SK-N-SH treated with all-trans-retinoic acid at 6 μM for 48 hours (cell line): Measurements from ENCODE around the gene METTL5.
"Not testable (repeated sequence)": the region's sequence is repeated elsewhere in the genome, so short reads cannot be mapped to it uniquely, and the experiment has no call there.

Source experiments
- ATAC-seq: fragments of 200-7000 bp; cut with Tn5 transposase; 3 replicates; pipeline ENCODE4 v1.9.1; 2020; ENCODE audit warnings: mild to moderate bottlenecking, moderate library complexity
- ARNTL ChIP-seq: fragments of 450-650 bp; formaldehyde crosslinking; IDR thresholded peaks from 2 replicates; pipeline ENCODE4 v1.5.0; 2020; ENCODE audit warnings: low read depth, mild to moderate bottlenecking, moderate library complexity, borderline replicate concordance
- CREB5 ChIP-seq: fragments of 250-450 bp; sonication (Bioruptor Pico); IDR thresholded peaks from 2 replicates; pipeline ENCODE4 v1.5.1; 2020; ENCODE audit warnings: low read depth, mild to moderate bottlenecking, moderate library complexity
- CSDC2 ChIP-seq: fragments of 250-450 bp; sonication (Bioruptor Pico); IDR thresholded peaks from 2 replicates; pipeline ENCODE4 v1.5.0; 2020; ENCODE audit warnings: mild to moderate bottlenecking, moderate library complexity
- CSRNP3 ChIP-seq: fragments of 250-450 bp; sonication (Bioruptor Pico); IDR thresholded peaks from 2 replicates; pipeline ENCODE4 v1.5.1; 2021; ENCODE audit warnings: mild to moderate bottlenecking, moderate library complexity
- ESRRG ChIP-seq: fragments of 250-450 bp; sonication (Bioruptor Pico); IDR thresholded peaks from 2 replicates; pipeline ENCODE4 v1.6.1; 2021; ENCODE audit warnings: mild to moderate bottlenecking
- GLIS3 ChIP-seq: fragments of 250-450 bp; sonication (Bioruptor Pico); IDR thresholded peaks from 2 replicates; pipeline ENCODE4 v1.5.0; 2020; ENCODE audit warnings: mild to moderate bottlenecking, moderate library complexity
- ISL1 ChIP-seq: fragments of 250-450 bp; sonication (Bioruptor Pico); IDR thresholded peaks from 2 replicates; pipeline ENCODE4 v2.1.2; 2022; ENCODE audit warnings: mild to moderate bottlenecking, moderate library complexity
- OSR1 ChIP-seq: fragments of 250-450 bp; sonication (Bioruptor Pico); IDR thresholded peaks from 2 replicates; pipeline ENCODE4 v1.8.0; 2022; ENCODE audit warnings: moderate library complexity, mild to moderate bottlenecking, inconsistent platforms
- PATZ1 ChIP-seq: fragments of 250-450 bp; sonication (Bioruptor Pico); IDR thresholded peaks from 2 replicates; pipeline ENCODE4 v1.8.0; 2020; ENCODE audit warnings: mild to moderate bottlenecking, moderate library complexity, borderline replicate concordance
- POU6F1 ChIP-seq: fragments of 250-450 bp; sonication (Bioruptor Pico); IDR thresholded peaks from 2 replicates; pipeline ENCODE4 v1.8.0; 2021; ENCODE audit warnings: low read depth, mild to moderate bottlenecking, moderate library complexity, borderline replicate concordance
- PPARA ChIP-seq: fragments of 250-450 bp; sonication (Bioruptor Pico); IDR thresholded peaks from 2 replicates; pipeline ENCODE4 v1.5.0; 2020; ENCODE audit warnings: mild to moderate bottlenecking, borderline replicate concordance
- RARB ChIP-seq: fragments of 250-450 bp; sonication (Bioruptor Pico); IDR thresholded peaks from 2 replicates; pipeline ENCODE4 v1.8.0; 2021; ENCODE audit warnings: mild to moderate bottlenecking, moderate library complexity
- TCF4 ChIP-seq: fragments of 250-450 bp; sonication (Bioruptor Pico); IDR thresholded peaks from 2 replicates; pipeline ENCODE4 v1.8.0; 2021; ENCODE audit warnings: mild to moderate bottlenecking, moderate library complexity, borderline replicate concordance
- TOX ChIP-seq: fragments of 250-450 bp; sonication (Bioruptor Pico); IDR thresholded peaks from 2 replicates; pipeline ENCODE4 v1.8.0; 2021; ENCODE audit warnings: mild to moderate bottlenecking, moderate library complexity, borderline replicate concordance
- TSHZ2 ChIP-seq: fragments of 250-450 bp; sonication (Bioruptor Pico); IDR thresholded peaks from 2 replicates; pipeline ENCODE4 v1.5.0; 2020; ENCODE audit warnings: mild to moderate bottlenecking, moderate library complexity
- ZC3H10 ChIP-seq: fragments of 250-450 bp; sonication (Bioruptor Pico); IDR thresholded peaks from 2 replicates; pipeline ENCODE4 v1.5.1; 2021; ENCODE audit warnings: mild to moderate bottlenecking, moderate library complexity
- ZFP3 ChIP-seq: fragments of 250-450 bp; sonication (Bioruptor Pico); IDR thresholded peaks from 2 replicates; pipeline ENCODE4 v1.5.0; 2020; ENCODE audit warnings: mild to moderate bottlenecking, moderate library complexity
- ZFP30 ChIP-seq: fragments of 450-650 bp; formaldehyde crosslinking; IDR thresholded peaks from 2 replicates; pipeline ENCODE4 v1.5.0; 2022; ENCODE audit warnings: mild to moderate bottlenecking, moderate library complexity
- ZNF70 ChIP-seq: fragments of 450-650 bp; formaldehyde crosslinking; IDR thresholded peaks from 2 replicates; pipeline ENCODE4 v1.5.0; 2020; ENCODE audit warnings: mild to moderate bottlenecking, moderate library complexity
- ZNF8 ChIP-seq: fragments of 450-650 bp; formaldehyde crosslinking; IDR thresholded peaks from 2 replicates; pipeline ENCODE4 v1.5.0; 2020; ENCODE audit warnings: mild to moderate bottlenecking, moderate library complexity

Gene METTL5

GRCh38 chr2:169859423-169859822 is 34.7 kb upstream of the METTL5 start:
- no peak for TF ChIP-seq ZC3H10 (CRISPR knock-in tag)
- TF ChIP-seq ISL1 (CRISPR knock-in tag) = no peak
- no peak for ATAC-seq

- ATAC-seq = not testable (repeated sequence)
These were observed 30.9 kb upstream of the METTL5 start for GRCh38 chr2:169855281-169856258.

- TF ChIP-seq RARB = no peak
- no peak for TF ChIP-seq TSHZ2 (CRISPR knock-in tag)
- no peak for TF ChIP-seq CREB5 (CRISPR knock-in tag)
- TF ChIP-seq PATZ1 (CRISPR knock-in tag) = no peak
- TF ChIP-seq ZNF8 (CRISPR knock-in tag) = no peak
- no peak for TF ChIP-seq TCF4 (CRISPR knock-in tag)
- TF ChIP-seq TOX (CRISPR knock-in tag) = no peak
- TF ChIP-seq CSDC2 = no peak
- no peak for TF ChIP-seq ARNTL (CRISPR knock-in tag)
- TF ChIP-seq ISL1 (CRISPR knock-in tag) = no peak
- TF ChIP-seq ESRRG = no peak
- ATAC-seq = no peak
These were observed 28.4 kb upstream of the METTL5 start for GRCh38 chr2:169853041-169853668.

- no peak for ATAC-seq
- TF ChIP-seq TCF4 (CRISPR knock-in tag) = no peak
- TF ChIP-seq CREB5 (CRISPR knock-in tag) = no peak
- no peak for TF ChIP-seq ZNF70 (CRISPR knock-in tag)
- no peak for TF ChIP-seq CSRNP3 (CRISPR knock-in tag)
- no peak for TF ChIP-seq ZC3H10 (CRISPR knock-in tag)
- TF ChIP-seq POU6F1 (CRISPR knock-in tag) = no peak
- no peak for TF ChIP-seq RARB
- no peak for TF ChIP-seq ZFP30 (CRISPR knock-in tag)
- no peak for TF ChIP-seq PPARA (CRISPR knock-in tag)
- no peak for TF ChIP-seq GLIS3 (CRISPR knock-in tag)
- no peak for TF ChIP-seq OSR1 (CRISPR knock-in tag)
- no peak for TF ChIP-seq ZFP3
- no peak for TF ChIP-seq TOX (CRISPR knock-in tag)
- no peak for TF ChIP-seq ARNTL (CRISPR knock-in tag)
- no peak for TF ChIP-seq TSHZ2 (CRISPR knock-in tag)
- TF ChIP-seq ESRRG = no peak
These were observed 25.0 kb upstream of the METTL5 start for GRCh38 chr2:169849710-169850109.
